HEK293T (cell line): ENCODE data around the gene DNAJC15.

Experiments used
- ARNT ChIP-seq: fragments of 450-650 bp; IDR thresholded peaks from 2 replicates; pipeline ENCODE4 v1.6.1; 2017; ENCODE audit warnings: mild to moderate bottlenecking
- BHLHE40 ChIP-seq: fragments of 450-650 bp; IDR thresholded peaks from 2 replicates; pipeline ENCODE4 v1.6.1; 2016; ENCODE audit warnings: mild to moderate bottlenecking, moderate library complexity, borderline replicate concordance
- ELF4 ChIP-seq: fragments of 450-650 bp; IDR thresholded peaks from 2 replicates; pipeline ENCODE4 v1.6.1; 2017; ENCODE audit warnings: antibody characterized with exemption
- FOXA1 ChIP-seq: fragments of 450-650 bp; IDR thresholded peaks from 2 replicates; pipeline ENCODE4 v1.6.1; 2016; ENCODE audit warnings: mild to moderate bottlenecking
- FOXK2 ChIP-seq: fragments of 450-650 bp; IDR thresholded peaks from 2 replicates; pipeline ENCODE4 v1.6.1; 2016; ENCODE audit warnings: mild to moderate bottlenecking
- HDGF ChIP-seq: fragments of 450-650 bp; IDR thresholded peaks from 2 replicates; pipeline ENCODE4 v1.6.1; 2017; ENCODE audit warnings: antibody characterized with exemption, borderline replicate concordance
- L3MBTL2 ChIP-seq: fragments of 450-650 bp; conservative IDR thresholded peaks from 2 replicates; pipeline ENCODE4 v1.6.1; 2016; ENCODE audit warnings: mild to moderate bottlenecking
- NFRKB ChIP-seq: fragments of 450-650 bp; IDR thresholded peaks from 2 replicates; pipeline ENCODE4 v1.6.1; 2016; ENCODE audit warnings: mild to moderate bottlenecking, moderate library complexity
- SP1 ChIP-seq: fragments of 450-650 bp; IDR thresholded peaks from 2 replicates; pipeline ENCODE4 v1.6.1; 2017
- SUZ12 ChIP-seq: fragments of 450-650 bp; IDR thresholded peaks from 2 replicates; pipeline ENCODE4 v1.6.1; 2016; ENCODE audit warnings: mild to moderate bottlenecking
- TARDBP ChIP-seq: fragments of 450-650 bp; IDR thresholded peaks from 2 replicates; pipeline ENCODE4 v1.6.1; 2016
- TF ChIP-seq, protein P1 (sequence below): fragments of 450-650 bp; IDR thresholded peaks from 2 replicates; pipeline ENCODE4 v1.6.1; 2016

DNA sequence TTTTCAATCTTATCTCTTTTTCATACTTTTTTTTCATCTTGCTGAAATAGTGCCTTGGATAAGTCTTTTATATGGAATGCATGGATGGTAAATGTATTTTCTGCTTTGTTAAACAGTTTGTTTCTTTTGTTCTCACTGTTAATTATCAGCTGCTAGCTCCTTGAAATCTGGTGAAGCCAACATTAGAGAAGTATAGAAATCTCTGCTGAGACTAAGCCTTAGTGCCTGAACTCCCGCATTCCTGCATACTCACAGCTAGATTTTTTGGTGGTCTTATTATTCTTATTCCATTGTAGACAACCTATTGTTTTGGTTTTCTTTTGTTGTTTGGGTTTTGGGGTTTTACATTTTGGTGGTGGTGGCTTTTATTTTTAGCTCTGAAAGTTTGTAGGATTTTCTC is 48.4 kb downstream of the DNAJC15 start:
- TF ChIP-seq FOXA1 (no peak), SUZ12 (no peak), L3MBTL2 (no peak), TARDBP (no peak), HDGF (no peak), BHLHE40 (no peak), ELF4 (no peak), SP1 (no peak), FOXK2 (no peak), NFRKB (no peak), ARNT (no peak)
- TF ChIP-seq, protein P1, sequence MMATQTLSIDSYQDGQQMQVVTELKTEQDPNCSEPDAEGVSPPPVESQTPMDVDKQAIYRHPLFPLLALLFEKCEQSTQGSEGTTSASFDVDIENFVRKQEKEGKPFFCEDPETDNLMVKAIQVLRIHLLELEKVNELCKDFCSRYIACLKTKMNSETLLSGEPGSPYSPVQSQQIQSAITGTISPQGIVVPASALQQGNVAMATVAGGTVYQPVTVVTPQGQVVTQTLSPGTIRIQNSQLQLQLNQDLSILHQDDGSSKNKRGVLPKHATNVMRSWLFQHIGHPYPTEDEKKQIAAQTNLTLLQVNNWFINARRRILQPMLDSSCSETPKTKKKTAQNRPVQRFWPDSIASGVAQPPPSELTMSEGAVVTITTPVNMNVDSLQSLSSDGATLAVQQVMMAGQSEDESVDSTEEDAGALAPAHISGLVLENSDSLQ: no peak
